Progenitor cell of endocrine pancreas (in vitro differentiated cells): ENCODE measurements around the gene PTBP1. TPM values are rescaled to one million over a fixed set of nuclear protein-coding genes. Genes with fewer than 3 reads are reported as not detected.

Experiments used
- DNase-seq: peaks from one replicate; pipeline ENCODE4 v3.0.0; 2021; ENCODE audit warnings: low spot score; ENCODE audit not compliant: unreplicated experiment
- H3K27ac Mint-ChIP-seq: 2 replicates; pipeline ENCODE4 v1.8.0; 2021; ENCODE audit warnings: mild to moderate bottlenecking, moderate library complexity, mixed read lengths
- H3K27me3 Mint-ChIP-seq: 2 replicates; pipeline ENCODE4 v1.8.0; 2021; ENCODE audit warnings: mixed read lengths
- H3K36me3 Mint-ChIP-seq: 2 replicates; pipeline ENCODE4 v1.8.0; 2022; ENCODE audit warnings: mixed read lengths; ENCODE audit not compliant: insufficient read depth
- H3K4me1 Mint-ChIP-seq: 2 replicates; pipeline ENCODE4 v1.8.0; 2021; ENCODE audit warnings: low read depth, mixed read lengths
- H3K4me3 Mint-ChIP-seq: 2 replicates; pipeline ENCODE4 v1.8.0; 2021; ENCODE audit warnings: low read depth, mild to moderate bottlenecking, moderate library complexity, mixed read lengths
- H3K9me3 Mint-ChIP-seq: 2 replicates; pipeline ENCODE4 v1.8.0; 2021; ENCODE audit warnings: low read depth, mixed read lengths
- total RNA-seq: library from RNA; stranded (reverse); gene quantifications from 2 replicates; pipeline ENCODE4 v1.2.1, GENCODE V29; 2021
- TF ChIP-seq, protein P1 (sequence below): fragments of 200-600 bp; sonication (generic); IDR thresholded peaks from one replicate; pipeline ENCODE4 v1.5.0; 2021; ENCODE audit warnings: antibody characterized with exemption, mild to moderate bottlenecking; ENCODE audit not compliant: unreplicated experiment

PTBP1 gene
- total RNA-seq, 1 donor from 2014 or later = 500 TPM

DNA sequence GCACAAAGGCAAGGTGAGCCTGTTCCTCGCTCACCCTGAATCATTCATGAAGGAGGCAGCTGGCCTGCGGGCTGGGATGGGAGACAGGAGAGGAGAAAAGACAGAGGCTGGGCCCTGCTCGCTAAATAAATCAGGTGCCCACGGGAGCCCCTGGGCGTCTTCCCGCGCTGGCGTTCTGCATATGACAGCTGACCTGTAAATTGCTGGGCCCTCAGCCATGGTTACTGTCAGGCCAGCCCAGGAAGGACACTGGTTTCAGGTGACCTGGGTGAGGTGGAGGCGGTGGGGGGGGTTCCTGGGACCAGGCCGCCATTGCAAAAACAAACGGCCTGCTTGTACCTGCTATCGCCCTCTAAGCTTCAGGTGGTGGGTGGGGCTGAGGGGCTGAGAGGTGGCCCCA is 3.4 kb upstream of the PTBP1 start:
- Mint-ChIP-seq H3K4me1 (peaks cover 12% of the 10 kb centered on the region), H3K27me3 (no peaks in the 10 kb centered on the region), H3K4me3 (no peak overlapping the region), H3K9me3 (no peaks in the 10 kb centered on the region), H3K27ac (no peak overlapping the region), H3K36me3 (peaks cover 2% of the 10 kb centered on the region)
- TF ChIP-seq, protein P1, sequence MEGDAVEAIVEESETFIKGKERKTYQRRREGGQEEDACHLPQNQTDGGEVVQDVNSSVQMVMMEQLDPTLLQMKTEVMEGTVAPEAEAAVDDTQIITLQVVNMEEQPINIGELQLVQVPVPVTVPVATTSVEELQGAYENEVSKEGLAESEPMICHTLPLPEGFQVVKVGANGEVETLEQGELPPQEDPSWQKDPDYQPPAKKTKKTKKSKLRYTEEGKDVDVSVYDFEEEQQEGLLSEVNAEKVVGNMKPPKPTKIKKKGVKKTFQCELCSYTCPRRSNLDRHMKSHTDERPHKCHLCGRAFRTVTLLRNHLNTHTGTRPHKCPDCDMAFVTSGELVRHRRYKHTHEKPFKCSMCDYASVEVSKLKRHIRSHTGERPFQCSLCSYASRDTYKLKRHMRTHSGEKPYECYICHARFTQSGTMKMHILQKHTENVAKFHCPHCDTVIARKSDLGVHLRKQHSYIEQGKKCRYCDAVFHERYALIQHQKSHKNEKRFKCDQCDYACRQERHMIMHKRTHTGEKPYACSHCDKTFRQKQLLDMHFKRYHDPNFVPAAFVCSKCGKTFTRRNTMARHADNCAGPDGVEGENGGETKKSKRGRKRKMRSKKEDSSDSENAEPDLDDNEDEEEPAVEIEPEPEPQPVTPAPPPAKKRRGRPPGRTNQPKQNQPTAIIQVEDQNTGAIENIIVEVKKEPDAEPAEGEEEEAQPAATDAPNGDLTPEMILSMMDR = no peak
- no peak for DNase-seq

DNA sequence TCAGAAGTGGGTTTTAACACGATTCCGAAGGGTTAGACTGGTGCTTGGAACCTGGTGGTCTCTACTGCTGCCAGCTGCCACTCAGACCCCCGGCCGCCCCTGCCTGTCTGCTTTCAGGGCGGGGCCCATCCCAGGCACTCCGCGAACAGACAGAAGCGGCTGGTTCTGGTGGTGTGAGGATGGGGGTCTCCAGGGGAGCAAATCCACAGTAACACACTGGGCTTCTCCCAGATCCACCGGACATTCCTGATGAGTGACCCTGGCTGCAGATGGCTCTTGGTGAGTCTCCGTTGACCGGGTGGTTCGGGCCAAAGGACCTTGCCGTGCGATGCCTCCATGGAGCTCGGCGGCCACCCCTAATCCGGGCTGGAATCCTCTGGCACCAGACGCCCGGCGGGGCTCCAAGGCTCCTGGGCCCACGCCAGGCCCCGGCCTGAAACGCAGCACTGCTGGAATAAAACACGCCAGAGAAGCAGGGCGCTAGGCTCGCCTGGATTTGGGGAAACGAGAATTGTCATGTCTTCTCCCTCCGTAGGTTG is 2.1 kb upstream of the PTBP1 start:
- no peaks in the 10 kb centered on the region for H3K27me3 Mint-ChIP-seq
- no peak overlapping the region for H3K27ac Mint-ChIP-seq
- no peaks in the 10 kb centered on the region for H3K9me3 Mint-ChIP-seq
- no peak for DNase-seq
- TF ChIP-seq, protein P1 = no peak
- H3K4me1 Mint-ChIP-seq = peaks cover 14% of the 10 kb centered on the region
- H3K4me3 Mint-ChIP-seq = peak overlapping the region; percentile 3
- peaks cover 6% of the 10 kb centered on the region for H3K36me3 Mint-ChIP-seq

DNA sequence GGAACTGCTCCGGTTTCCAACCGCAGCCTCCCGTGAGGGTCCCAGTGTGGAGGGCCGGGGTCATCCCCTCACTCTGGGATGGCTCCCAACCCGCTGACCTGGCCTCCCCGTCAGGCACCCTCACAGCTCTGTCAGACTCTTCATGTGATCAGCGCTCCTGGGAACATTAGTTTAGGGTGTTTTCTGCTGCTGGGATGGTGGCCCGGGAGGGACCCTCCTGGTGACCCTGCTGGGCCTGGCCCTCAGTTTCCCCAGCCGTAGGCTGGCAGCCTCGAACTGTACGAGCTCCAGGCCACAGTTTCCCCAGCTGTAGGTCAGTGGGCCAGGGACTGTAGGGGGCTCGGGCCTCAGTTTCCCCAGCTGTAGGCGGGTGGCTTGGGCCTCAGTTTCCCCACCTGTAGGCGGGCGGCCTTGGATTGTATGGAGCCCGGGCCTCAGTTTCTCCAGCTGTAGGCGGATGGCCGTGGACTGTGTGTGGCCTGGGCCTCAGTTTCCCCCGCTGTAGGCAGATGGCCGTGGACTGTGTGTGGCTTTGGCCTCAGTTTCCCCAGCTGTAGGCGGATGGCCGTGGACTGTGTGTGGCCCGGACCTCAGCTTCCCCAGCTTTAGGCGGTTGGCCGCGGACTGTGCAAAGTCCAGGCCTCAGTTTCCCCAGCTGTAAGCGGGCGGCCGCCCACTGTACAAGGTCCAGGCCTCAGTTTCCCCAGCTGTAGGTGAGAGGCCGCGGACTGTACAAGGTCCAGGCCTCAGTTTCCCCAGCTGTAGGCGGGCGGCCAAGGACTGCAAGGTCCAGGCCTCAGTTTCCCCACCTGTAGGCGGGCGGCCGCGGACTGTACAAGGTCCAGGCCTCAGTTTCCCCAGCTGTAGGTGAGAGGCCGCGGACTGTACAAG is 1.3 kb upstream of the PTBP1 start:
- Mint-ChIP-seq H3K4me3 (peak overlapping the region; percentile 3), H3K27ac (no peak overlapping the region), H3K4me1 (peaks cover 20% of the 10 kb centered on the region), H3K27me3 (no peaks in the 10 kb centered on the region), H3K36me3 (peaks cover 6% of the 10 kb centered on the region), H3K9me3 (no peaks in the 10 kb centered on the region)
- TF ChIP-seq, protein P1 = no peak
- no peak for DNase-seq

DNA sequence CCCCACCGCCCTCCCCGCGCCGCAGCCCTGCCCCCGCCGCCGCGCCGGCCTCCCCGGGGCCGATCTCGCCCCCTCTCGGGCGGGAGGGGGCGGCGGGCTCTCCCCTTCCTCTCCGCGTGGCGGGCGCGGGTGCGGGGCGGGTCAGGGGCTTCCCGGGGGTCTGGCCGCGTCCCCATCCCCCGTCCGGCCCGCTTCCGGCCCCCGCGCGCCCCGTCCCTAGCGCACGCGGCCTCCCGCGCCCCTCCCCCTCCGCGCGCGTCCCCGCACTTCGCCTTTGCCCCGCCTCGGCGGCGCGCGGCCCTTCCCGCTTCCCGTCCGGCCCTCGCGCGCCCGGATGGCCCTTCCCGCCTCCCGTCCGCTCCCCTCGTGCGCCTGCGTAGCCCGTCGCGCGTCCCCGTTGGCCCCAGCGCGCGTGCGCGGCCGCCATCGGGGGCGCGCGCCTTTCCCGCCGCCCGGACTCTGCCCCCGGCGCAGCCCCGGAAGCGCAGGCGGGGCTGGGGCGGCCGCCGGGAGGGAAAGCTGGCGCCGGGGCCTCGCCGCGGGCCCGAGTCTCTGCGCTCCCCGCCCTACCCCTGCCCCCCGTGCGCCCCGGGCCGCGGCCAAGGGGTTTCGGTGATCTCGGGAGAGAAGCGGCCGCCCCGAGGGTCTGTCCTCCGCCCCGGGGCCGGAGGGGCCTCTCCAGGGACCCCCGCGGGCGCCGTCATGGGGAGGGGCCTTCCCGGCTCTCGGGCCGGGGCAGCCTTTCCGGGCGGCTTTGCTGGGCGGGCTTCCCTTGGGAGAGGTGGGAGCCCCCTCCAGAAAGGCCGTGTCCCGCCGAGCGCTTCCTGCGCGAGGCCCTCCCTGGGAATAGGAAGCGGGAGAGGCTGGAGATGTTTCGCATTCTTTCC is 519 bp downstream of the PTBP1 start:
- peak overlapping the region; percentile 94 for H3K27ac Mint-ChIP-seq
- no peaks in the 10 kb centered on the region for H3K9me3 Mint-ChIP-seq
- H3K4me3 Mint-ChIP-seq = peak overlapping the region; percentile 85
- TF ChIP-seq, protein P1 = no peak
- peak; percentile 79 for DNase-seq
- H3K36me3 Mint-ChIP-seq = peaks cover 9% of the 10 kb centered on the region
- H3K27me3 Mint-ChIP-seq = no peaks in the 10 kb centered on the region
- H3K4me1 Mint-ChIP-seq = peaks cover 33% of the 10 kb centered on the region
